Endothelial cell (in vitro differentiated cells): Measurements from ENCODE around the gene TIMM50. TPM values are rescaled to one million over a fixed set of nuclear protein-coding genes. Genes with fewer than 3 reads are reported as not detected.

ENCODE experiments used
- DNase-seq: peaks from one replicate; pipeline ENCODE4 v3.0.0; 2021; ENCODE audit warnings: low spot score
- H3K27ac Mint-ChIP-seq: one replicate; pipeline ENCODE4 v1.8.0; 2021; ENCODE audit warnings: mixed read lengths, inconsistent platforms; ENCODE audit not compliant: unreplicated experiment
- H3K27me3 Mint-ChIP-seq: one replicate; pipeline ENCODE4 v1.8.0; 2021; ENCODE audit warnings: mild to moderate bottlenecking, moderate library complexity, mixed read lengths, inconsistent platforms; ENCODE audit not compliant: unreplicated experiment
- H3K36me3 Mint-ChIP-seq: one replicate; pipeline ENCODE4 v1.8.0; 2021; ENCODE audit warnings: mild to moderate bottlenecking, low read depth, mixed read lengths, inconsistent platforms; ENCODE audit not compliant: unreplicated experiment
- H3K4me1 Mint-ChIP-seq: one replicate; pipeline ENCODE4 v1.8.0; 2021; ENCODE audit warnings: mild to moderate bottlenecking, mixed read lengths, inconsistent platforms; ENCODE audit not compliant: unreplicated experiment
- H3K4me3 Mint-ChIP-seq: one replicate; pipeline ENCODE4 v1.8.0; 2021; ENCODE audit warnings: mild to moderate bottlenecking, mixed read lengths, inconsistent platforms; ENCODE audit not compliant: unreplicated experiment
- H3K9me3 Mint-ChIP-seq: one replicate; pipeline ENCODE4 v1.8.0; 2021; ENCODE audit warnings: mixed read lengths, inconsistent platforms; ENCODE audit not compliant: unreplicated experiment
- total RNA-seq: library from RNA; stranded (reverse); fragmentation: NEBNext Ultra II Directional; extraction: Animal tissue kit (Norgen Biotek cat#: 25700); gene quantifications from one replicate; pipeline ENCODE4 v1.2.1, GENCODE V29; 2021; ENCODE audit not compliant: unreplicated experiment
- TF ChIP-seq, protein P1 (sequence below): fragments of 200-600 bp; sonication (generic); IDR thresholded peaks from one replicate; pipeline ENCODE4 v1.5.0; 2021; ENCODE audit warnings: antibody characterized with exemption; ENCODE audit not compliant: unreplicated experiment

The TIMM50 gene
- total RNA-seq, 1 donor from 2014 or later, result 86.2 TPM

DNA sequence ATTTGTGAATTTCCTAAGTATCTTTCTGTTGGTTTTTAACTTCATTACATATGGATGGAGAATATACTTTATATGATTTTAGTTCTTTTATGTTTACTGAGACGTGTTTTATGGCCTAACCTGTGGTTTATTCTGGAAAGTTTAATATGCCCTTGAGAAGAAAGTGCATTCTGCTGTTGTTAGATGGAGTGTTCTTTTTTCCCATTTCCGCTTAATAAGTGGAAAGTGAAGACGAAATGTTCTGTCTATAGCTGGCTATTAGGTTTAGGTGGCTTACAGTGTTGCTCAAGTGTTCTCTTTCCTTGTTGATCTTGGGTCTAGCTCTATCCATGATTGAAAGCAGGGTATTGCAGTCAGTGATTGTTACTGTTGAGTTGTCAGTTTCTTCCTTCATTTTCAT lies 17.2 kb upstream of the TIMM50 start:
- Mint-ChIP-seq H3K9me3 (no peaks in the 10 kb centered on the region), H3K4me3 (no peak overlapping the region), H3K27me3 (peaks cover 7% of the 10 kb centered on the region), H3K4me1 (no peaks in the 10 kb centered on the region), H3K36me3 (peaks cover 50% of the 10 kb centered on the region), H3K27ac (no peak overlapping the region)
- DNase-seq, result no peak
- TF ChIP-seq, protein P1, sequence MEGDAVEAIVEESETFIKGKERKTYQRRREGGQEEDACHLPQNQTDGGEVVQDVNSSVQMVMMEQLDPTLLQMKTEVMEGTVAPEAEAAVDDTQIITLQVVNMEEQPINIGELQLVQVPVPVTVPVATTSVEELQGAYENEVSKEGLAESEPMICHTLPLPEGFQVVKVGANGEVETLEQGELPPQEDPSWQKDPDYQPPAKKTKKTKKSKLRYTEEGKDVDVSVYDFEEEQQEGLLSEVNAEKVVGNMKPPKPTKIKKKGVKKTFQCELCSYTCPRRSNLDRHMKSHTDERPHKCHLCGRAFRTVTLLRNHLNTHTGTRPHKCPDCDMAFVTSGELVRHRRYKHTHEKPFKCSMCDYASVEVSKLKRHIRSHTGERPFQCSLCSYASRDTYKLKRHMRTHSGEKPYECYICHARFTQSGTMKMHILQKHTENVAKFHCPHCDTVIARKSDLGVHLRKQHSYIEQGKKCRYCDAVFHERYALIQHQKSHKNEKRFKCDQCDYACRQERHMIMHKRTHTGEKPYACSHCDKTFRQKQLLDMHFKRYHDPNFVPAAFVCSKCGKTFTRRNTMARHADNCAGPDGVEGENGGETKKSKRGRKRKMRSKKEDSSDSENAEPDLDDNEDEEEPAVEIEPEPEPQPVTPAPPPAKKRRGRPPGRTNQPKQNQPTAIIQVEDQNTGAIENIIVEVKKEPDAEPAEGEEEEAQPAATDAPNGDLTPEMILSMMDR, result no peak

DNA sequence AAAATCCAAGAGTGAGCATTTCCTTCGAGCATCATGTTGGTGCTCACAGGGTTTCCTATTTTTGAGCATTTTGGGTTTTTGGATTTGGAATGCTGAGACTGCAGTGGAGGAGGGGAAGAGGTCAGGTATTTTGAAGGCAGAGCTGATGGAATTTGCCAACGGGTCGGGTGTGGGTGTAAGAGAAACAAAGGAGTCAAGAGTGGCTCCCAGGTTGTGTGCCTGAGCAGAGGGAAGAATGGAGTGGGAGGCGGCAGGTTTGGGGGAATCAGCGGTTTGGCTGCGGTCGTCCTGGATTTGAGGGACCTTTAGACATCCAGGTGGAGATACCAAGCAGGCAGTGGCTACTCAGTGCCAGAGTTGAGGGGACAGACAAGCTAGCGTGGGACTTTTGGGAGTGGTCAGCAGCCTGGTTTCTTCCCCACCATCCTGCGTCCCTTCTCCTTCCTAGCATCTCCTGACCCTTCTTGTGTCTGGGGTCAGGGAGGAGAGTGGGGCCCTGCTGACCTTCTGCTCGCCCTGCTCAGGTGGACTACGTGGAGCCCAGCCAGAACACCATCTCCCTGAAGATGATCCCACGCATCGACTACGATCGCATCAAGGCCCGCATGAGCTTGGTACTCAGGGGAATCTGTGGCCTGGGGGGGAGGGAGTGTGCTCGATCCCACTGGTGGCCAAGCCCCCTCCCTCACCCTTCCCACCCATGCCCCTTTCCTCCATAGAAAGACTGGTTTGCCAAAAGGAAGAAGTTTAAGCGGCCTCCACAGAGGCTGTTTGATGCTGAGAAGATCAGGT lies 14.5 kb upstream of the TIMM50 start:
- peaks cover 8% of the 10 kb centered on the region for H3K27me3 Mint-ChIP-seq
- H3K4me1 Mint-ChIP-seq, result no peaks in the 10 kb centered on the region
- H3K4me3 Mint-ChIP-seq, result peak overlapping the region; percentile 27
- TF ChIP-seq, protein P1, result no peak
- H3K27ac Mint-ChIP-seq, result peak overlapping the region; percentile 6
- no peaks in the 10 kb centered on the region for H3K9me3 Mint-ChIP-seq
- no peak for DNase-seq
- H3K36me3 Mint-ChIP-seq, result peaks cover 55% of the 10 kb centered on the region

DNA sequence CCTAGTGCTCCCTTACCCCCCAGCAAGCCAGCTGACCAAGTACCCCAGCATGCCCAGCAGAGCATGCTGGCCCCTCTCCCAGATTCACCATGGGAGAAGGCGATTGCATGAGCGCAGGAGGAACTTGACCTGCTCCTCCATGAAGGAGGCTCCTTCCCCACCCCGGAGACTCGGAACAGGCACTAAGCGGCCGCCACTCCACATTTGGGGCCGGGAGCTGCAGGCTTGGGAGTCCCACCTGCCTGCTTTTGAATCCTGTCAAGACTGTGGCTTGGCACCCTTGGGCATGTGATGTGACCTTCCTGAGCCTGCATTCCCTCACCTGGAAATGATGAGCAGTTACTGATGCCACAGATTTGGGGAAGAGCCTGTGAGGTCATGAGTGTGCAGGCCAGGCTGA lies 12.7 kb upstream of the TIMM50 start:
- no peak overlapping the region for H3K27ac Mint-ChIP-seq
- H3K4me3 Mint-ChIP-seq, result peak overlapping the region; percentile 7
- H3K36me3 Mint-ChIP-seq, result peaks cover 60% of the 10 kb centered on the region
- H3K4me1 Mint-ChIP-seq, result no peaks in the 10 kb centered on the region
- no peaks in the 10 kb centered on the region for H3K9me3 Mint-ChIP-seq
- no peak for DNase-seq
- TF ChIP-seq, protein P1, result no peak
- peaks cover 11% of the 10 kb centered on the region for H3K27me3 Mint-ChIP-seq

DNA sequence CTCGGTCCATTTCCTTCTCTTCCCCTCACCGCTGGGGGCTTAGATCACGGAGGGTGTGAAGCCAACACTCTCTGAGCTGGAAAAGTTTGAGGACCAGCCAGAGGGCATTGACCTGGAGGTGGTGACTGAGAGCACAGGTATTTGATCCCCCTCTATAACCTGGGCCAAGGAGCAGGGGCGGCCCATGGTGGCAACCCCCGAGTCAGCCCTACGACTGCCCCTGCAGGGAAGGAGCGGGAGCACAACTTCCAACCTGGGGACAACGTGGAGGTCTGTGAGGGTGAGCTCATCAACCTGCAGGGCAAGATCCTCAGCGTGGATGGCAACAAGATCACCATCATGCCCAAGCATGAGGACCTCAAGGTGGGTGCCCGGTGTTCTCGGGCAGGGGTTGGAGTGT lies 11.6 kb upstream of the TIMM50 start:
- H3K36me3 Mint-ChIP-seq, result peaks cover 60% of the 10 kb centered on the region
- H3K4me1 Mint-ChIP-seq, result peaks cover 3% of the 10 kb centered on the region
- DNase-seq, result no peak
- no peak overlapping the region for H3K27ac Mint-ChIP-seq
- TF ChIP-seq, protein P1, result no peak
- H3K27me3 Mint-ChIP-seq, result peaks cover 11% of the 10 kb centered on the region
- H3K4me3 Mint-ChIP-seq, result no peak overlapping the region
- H3K9me3 Mint-ChIP-seq, result no peaks in the 10 kb centered on the region

DNA sequence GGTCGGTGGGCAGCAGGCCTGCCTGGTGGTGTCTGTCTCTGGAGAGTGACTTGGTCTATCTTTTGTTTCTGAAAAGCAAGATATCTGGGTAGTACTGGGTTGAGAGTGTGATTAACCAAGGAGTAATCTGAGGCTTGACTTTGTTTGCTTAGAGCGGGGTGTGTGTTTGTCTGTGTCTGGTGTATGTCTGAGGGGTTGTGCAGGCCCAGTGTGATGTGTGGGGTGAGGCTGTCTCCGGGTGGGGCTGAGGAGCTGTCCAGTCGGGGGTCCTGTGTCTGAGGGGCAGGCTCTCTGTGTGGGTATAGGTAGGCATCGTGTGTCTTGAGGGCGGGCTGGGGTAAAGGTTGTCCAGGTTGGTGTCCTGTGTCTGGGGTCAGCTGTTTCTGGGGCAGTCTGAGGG lies 11.1 kb upstream of the TIMM50 start:
- Mint-ChIP-seq H3K4me1 (peaks cover 8% of the 10 kb centered on the region), H3K27ac (no peak overlapping the region), H3K27me3 (peaks cover 11% of the 10 kb centered on the region), H3K9me3 (no peaks in the 10 kb centered on the region), H3K4me3 (peak overlapping the region; percentile 8), H3K36me3 (peaks cover 62% of the 10 kb centered on the region)
- no peak for DNase-seq
- TF ChIP-seq, protein P1, result no peak
